GM12878 (cell line): ENCODE measurements around the gene CDYL. TPM values are rescaled to one million over a fixed set of nuclear protein-coding genes. Genes with fewer than 3 reads are reported as not detected.
A peak's percentile ranks its signal among the peaks of the same experiment; 100 is the strongest.

ENCODE experiments used
- ATAC-seq: fragments of 200-7000 bp; cut with Tn5 transposase; 3 replicates; pipeline ENCODE4 v1.9.1; 2020; ENCODE audit warnings: mild to moderate bottlenecking, moderate library complexity
- BruUV-seq: library from RNA; stranded (reverse); fragments of 400-500 nt; replicated peaks from 2 replicates; lab custom pipeline; 2021; lab: Mats Ljungman, UMichigan
- CTCF ChIA-PET: fragments of 300-600 bp; sonication (Branson Sonifier 250); formaldehyde crosslinking; extraction: SDS; loops from one replicate; lab custom pipeline; 2021; ENCODE audit warnings: inconsistent platforms; lab: Yijun Ruan, JAX
- POLR2A ChIA-PET: fragments of 350-600 bp; formaldehyde crosslinking; extraction: SDS; loops from one replicate; lab custom pipeline; 2021; ENCODE audit warnings: inconsistent platforms; lab: Charles Lee
- RAD21 ChIA-PET: fragments of 300-600 bp; sonication (Branson Sonifier 250); formaldehyde crosslinking; loops from one replicate; lab custom pipeline; 2023; ENCODE audit warnings: antibody characterized with exemption; ENCODE audit not compliant: unreplicated experiment; lab: Charles Lee
- SMC1A ChIA-PET: fragments of 300-600 bp; sonication (Branson Sonifier 250); formaldehyde crosslinking; loops from one replicate; lab custom pipeline; 2023; ENCODE audit not compliant: unreplicated experiment, uncharacterized antibody; lab: Charles Lee
- DNase-seq: peaks from one replicate; pipeline ENCODE4 v3.0.0-alpha.2; 2011; ENCODE audit warnings: low read depth, low spot score
- FAIRE-seq: peaks from 3 replicates; lab custom pipeline; 2011; peaks lifted over from hg19 to GRCh38; lab: Jason Lieb, UNC
- H2AFZ ChIP-seq: 2 replicates; pipeline ENCODE4 v1.6.0; 2011; ENCODE audit warnings: low read depth, low read length, control low read depth; ENCODE audit not compliant: control insufficient read depth
- H3K27ac ChIP-seq: 2 replicates; pipeline ENCODE4 v1.5.1; 2011; ENCODE audit warnings: control low read depth; ENCODE audit not compliant: control insufficient read depth, insufficient read depth
- H3K27me3 ChIP-seq, 2 experiments: replicated peaks in 1 of 2; 2 replicates each; pipeline versions ENCODE4 v1.6.0 to v1.6.1; 2011; ENCODE audit warnings: low read length in 1 of 2; ENCODE audit not compliant: control insufficient read depth in 2 of 2, insufficient read depth in 2 of 2
- H3K36me3 ChIP-seq, 2 experiments: 2 replicates each; pipeline ENCODE4 v1.5.1; 2011; ENCODE audit warnings: low read length in 1 of 2; ENCODE audit not compliant: control insufficient read depth in 2 of 2, insufficient read depth in 2 of 2
- H3K4me1 ChIP-seq: 2 replicates; pipeline ENCODE4 v1.6.1; 2011; ENCODE audit warnings: mild to moderate bottlenecking, low read length, moderate library complexity, mixed read lengths; ENCODE audit not compliant: control insufficient read depth, insufficient read depth
- H3K4me2 ChIP-seq: 2 replicates; pipeline ENCODE4 v1.6.0; 2011; ENCODE audit warnings: control low read depth; ENCODE audit not compliant: control insufficient read depth, insufficient read depth
- H3K4me3 ChIP-seq: fragments of 200-600 bp; sonication (generic); 2 replicates; pipeline ENCODE4 v1.5.1; 2016
- H3K79me2 ChIP-seq: 2 replicates; pipeline ENCODE4 v1.6.0; 2011; ENCODE audit warnings: low read length; ENCODE audit not compliant: control insufficient read depth, insufficient read depth
- H3K9ac ChIP-seq: 2 replicates; pipeline ENCODE4 v1.8.0; 2011; ENCODE audit warnings: low read length, control low read depth, mixed read lengths; ENCODE audit not compliant: control insufficient read depth, insufficient read depth
- H3K9me3 ChIP-seq: replicated peaks from 3 replicates; pipeline ENCODE4 v1.5.1; 2011; ENCODE audit warnings: mild to moderate bottlenecking, low read length; ENCODE audit not compliant: control insufficient read depth, insufficient read depth
- H4K20me1 ChIP-seq: 2 replicates; pipeline ENCODE4 v1.6.0; 2011; ENCODE audit not compliant: control insufficient read depth, insufficient read depth
- ASH2L ChIP-seq: fragments of 300-600, 200-600 bp; sonication (generic); IDR thresholded peaks from 2 replicates; pipeline ENCODE4 v1.6.1; 2017; ENCODE audit warnings: low read depth, mild to moderate bottlenecking, borderline replicate concordance
- ATF7 ChIP-seq: fragments of 450-650 bp; IDR thresholded peaks from 2 replicates; pipeline ENCODE4 v1.6.1; 2016; ENCODE audit warnings: low read depth, mild to moderate bottlenecking
- CBX5 ChIP-seq: sonication (generic); IDR thresholded peaks from 2 replicates; pipeline ENCODE4 v1.6.1; 2016; ENCODE audit warnings: low read depth, moderate library complexity, mild to moderate bottlenecking, inconsistent platforms
- CHD4 ChIP-seq: fragments of 200-600 bp; sonication (generic); IDR thresholded peaks from 2 replicates; pipeline ENCODE4 v1.6.1; 2016; ENCODE audit warnings: mild to moderate bottlenecking
- DPF2 ChIP-seq: fragments of 450-650 bp; IDR thresholded peaks from 2 replicates; pipeline ENCODE4 v1.6.1; 2017; ENCODE audit warnings: mild to moderate bottlenecking
- EED ChIP-seq: sonication (generic); IDR thresholded peaks from 2 replicates; pipeline ENCODE4 v1.6.1; 2016; ENCODE audit warnings: antibody characterized with exemption, low read depth
- FOXK2 ChIP-seq: fragments of 450-650 bp; IDR thresholded peaks from 2 replicates; pipeline ENCODE4 v1.6.1; 2017; ENCODE audit warnings: mild to moderate bottlenecking, moderate library complexity
- IKZF1 ChIP-seq: fragments of 450-650 bp; conservative IDR thresholded peaks from 2 replicates; pipeline ENCODE4 v1.6.1; 2017; ENCODE audit warnings: antibody characterized with exemption, mild to moderate bottlenecking
- JUND ChIP-seq: IDR thresholded peaks from 2 replicates; pipeline ENCODE4 v1.6.1; 2012; ENCODE audit warnings: low read depth, mild to moderate bottlenecking, low read length, improper control_type of control experiment, moderate library complexity
- KLF5 ChIP-seq: fragments of 450-650 bp; IDR thresholded peaks from 2 replicates; pipeline ENCODE4 v1.6.1; 2014; ENCODE audit warnings: mild to moderate bottlenecking; ENCODE audit not compliant: partially characterized antibody
- MXI1 ChIP-seq: fragments of 150-350 bp; IDR thresholded peaks from 2 replicates; pipeline ENCODE4 v1.6.1; 2011; ENCODE audit warnings: low read depth, mild to moderate bottlenecking, inconsistent platforms, low read length, improper control_type of control experiment
- NR2C1 ChIP-seq: fragments of 450-650 bp; IDR thresholded peaks from 2 replicates; pipeline ENCODE4 v1.6.1; 2017; ENCODE audit warnings: antibody characterized with exemption, mild to moderate bottlenecking, moderate library complexity
- NR2F1 ChIP-seq: fragments of 450-650 bp; conservative IDR thresholded peaks from 2 replicates; pipeline ENCODE4 v1.6.1; 2017; ENCODE audit warnings: mild to moderate bottlenecking
- POU2F2 ChIP-seq: IDR thresholded peaks from 3 replicates; pipeline ENCODE4 v1.6.1; 2011; ENCODE audit warnings: low read depth, mild to moderate bottlenecking, low read length, borderline replicate concordance
- SIX5 ChIP-seq: IDR thresholded peaks from 2 replicates; pipeline ENCODE4 v1.6.1; 2011; ENCODE audit warnings: mild to moderate bottlenecking, low read depth, low read length, moderate library complexity; ENCODE audit not compliant: severe bottlenecking
- SPI1 ChIP-seq: IDR thresholded peaks from 2 replicates; pipeline ENCODE4 v1.6.1; 2011; ENCODE audit warnings: low read depth, mild to moderate bottlenecking, low read length, moderate library complexity, borderline replicate concordance; ENCODE audit not compliant: insufficient read depth
- SUZ12 ChIP-seq: fragments of 200-600 bp; sonication (generic); IDR thresholded peaks from one replicate; pipeline ENCODE4 v1.6.1; 2018; ENCODE audit warnings: antibody characterized with exemption, mild to moderate bottlenecking; ENCODE audit not compliant: unreplicated experiment
- TCF12 ChIP-seq: IDR thresholded peaks from 2 replicates; pipeline ENCODE4 v1.6.1; 2011; ENCODE audit warnings: low read depth, mild to moderate bottlenecking, low read length
- ZNF217 ChIP-seq: fragments of 450-650 bp; IDR thresholded peaks from 2 replicates; pipeline ENCODE4 v1.6.1; 2017; ENCODE audit warnings: antibody characterized with exemption, mild to moderate bottlenecking
- ZSCAN29 ChIP-seq: fragments of 450-650 bp; IDR thresholded peaks from 2 replicates; pipeline ENCODE4 v1.6.1; 2017; ENCODE audit warnings: mild to moderate bottlenecking, moderate library complexity
- WGBS: methylation state at CpG from one replicate; pipeline ENCODE4 v1.1.6; 2016; ENCODE audit warnings: low lambda C conversion rate; ENCODE audit not compliant: insufficient replicate concordance, insufficient coverage; ENCODE audit errors: missing lambda C conversion rate; 5-methylcytosine and 5-hydroxymethylcytosine counted together
- in situ Hi-C: fragments of 300-500 bp; cut with MboI; formaldehyde crosslinking; loops from 9 replicates; pipeline ENCODE4 v1.14.3; 2018; ENCODE audit warnings: mixed read lengths
- intact Hi-C: fragments of 100-400 bp; cut with micrococcal nuclease; formaldehyde crosslinking; loops from one replicate; pipeline ENCODE4 v1.14.2; 2022; ENCODE audit not compliant: unreplicated experiment
- polyA plus RNA-seq, 11 experiments: library from polyadenylated mRNA; depleted of rRNA in 4 of 11; unstranded in 6 of 11; stranded (reverse) in 5 of 11; fragments of >200 nt; fragmentation: Nextera tagmentation in 4 of 11; fragmentation: Illumina TruSeq in 1 of 11; extraction: Ambion mirVana in 4 of 11; extraction: Trizol in 1 of 11; gene quantifications; 1 replicate in 1 of 11; 2 replicates in 10 of 11; pipeline versions ENCODE4 v1.2.1 to v1.2.3, GENCODE V29; 2011 to 2016; ENCODE audit warnings: inconsistent platforms in 2 of 11, missing spikeins in 2 of 11, low read depth in 1 of 11
- total RNA-seq, 4 experiments: library from RNA; depleted of rRNA in 3 of 4; stranded (reverse); fragments of >200 nt in 3 of 4; fragmentation: Illumina TruSeq in 1 of 4; extraction: Trizol in 1 of 4; gene quantifications; 2 replicates each; pipeline versions ENCODE4 v1.2.1 to v1.2.3, GENCODE V29; 2013 to 2021
- TF ChIP-seq, protein P1 (sequence below): fragments of 450-650 bp; IDR thresholded peaks from 2 replicates; pipeline ENCODE4 v1.6.1; 2017; ENCODE audit warnings: antibody characterized with exemption, mild to moderate bottlenecking, moderate library complexity
- TF ChIP-seq, protein P2 (sequence below): IDR thresholded peaks from 2 replicates; pipeline ENCODE4 v1.6.1; 2011; ENCODE audit warnings: borderline replicate concordance, low read depth, mild to moderate bottlenecking, moderate library complexity, mixed read lengths, low read length; ENCODE audit not compliant: insufficient read depth; ENCODE audit errors: extremely low read length

CDYL gene
- total and polyA plus RNA-seq, 10 of the 15 experiments (the other 5 are each of a cell fraction or from before 2014, with no cell fraction given): 9.3 to 61.2 (median 28.5) TPM

DNA sequence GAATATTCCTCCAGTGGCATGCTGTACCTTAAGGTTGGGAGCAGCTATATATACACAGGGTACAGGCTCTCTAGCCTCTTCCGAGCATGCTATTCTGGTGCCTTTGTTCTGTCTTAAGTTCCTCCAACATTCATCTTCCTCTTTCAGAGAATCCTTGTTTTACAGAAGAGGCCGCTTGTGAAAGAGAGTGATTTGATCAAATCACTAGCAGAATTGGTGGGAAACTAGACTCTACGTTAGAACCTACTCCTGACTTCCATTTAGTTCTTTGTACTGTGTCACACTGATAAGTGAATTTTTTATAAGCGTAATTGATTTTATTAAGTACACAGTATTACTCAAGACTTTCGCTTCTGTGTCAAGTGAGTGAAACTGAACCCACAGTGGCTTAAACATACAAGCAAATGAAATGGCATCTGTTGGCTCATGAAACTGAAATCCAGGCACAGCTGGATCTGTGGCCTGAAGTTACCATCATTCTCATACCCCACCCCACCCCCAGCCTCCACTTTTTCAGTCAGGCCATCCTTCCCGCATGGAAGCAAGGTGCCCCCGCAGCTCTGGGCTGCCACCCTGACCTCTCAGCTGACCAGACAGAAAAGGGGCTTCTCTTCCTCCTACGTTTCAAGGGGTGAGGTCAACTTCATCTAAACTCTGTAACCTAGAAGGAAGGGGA is 125.3 kb downstream of the CDYL start:
- Histone ChIP-seq H3K4me3 (peak overlapping the region; percentile 18; the same call in 1 of the 2 replicates), H3K9ac (peak overlapping the region; percentile 10; the same call in 1 of the 2 replicates), H3K4me1 (peaks cover 37% of the 10 kb centered on the region), H2AFZ (no peak overlapping the region), H4K20me1 (no peaks in the 10 kb centered on the region), H3K9me3 (peaks cover 1% of the 10 kb centered on the region; the same call in 1 of the 3 replicates), H3K4me2 (peak overlapping the region; percentile 73), H3K27ac (peak overlapping the region; percentile 76), H3K27me3 (no peaks in the 10 kb centered on the region), H3K36me3 (peaks cover 8 to 14% of the 10 kb centered on the region in 2 experiments; a peak in 3 of 4 replicates), H3K79me2 (peaks cover 25% of the 10 kb centered on the region)
- FAIRE-seq: peak; percentile 94
- ChIA-PET POLR2A (interaction anchor here (0.5 to 2.2 kb wide), 3 partner anchors 12 to 25 kb away, joined by 3 to 7 read pairs (median 3); no protein-coding TSS in a partner anchor), SMC1A (interaction anchor here (0.6 to 3.7 kb wide), 7 partner anchors 13 to 762 kb away, joined by 3 to 20 read pairs (median 3); no protein-coding TSS in a partner anchor), CTCF (interaction anchor here (0.6 to 1.0 kb wide), 2 partner anchors 53 kb away, joined by 3 read pairs; no protein-coding TSS in a partner anchor), RAD21 (interaction anchor here (1.0 to 1.7 kb wide), 2 partner anchors 90 to 121 kb away, joined by 3 to 5 read pairs; no protein-coding TSS in a partner anchor)
- peak; percentile 67 for DNase-seq
- intact Hi-C loops: loop anchor here (2.0 kb wide), 2 partner anchors 17 to 125 kb away; partner anchors contain the start of gene CDYL
- WGBS: 20% methylated on average over 8 of the region's 8 CpGs
- in situ Hi-C loops: no loop called here
- no TSS peak for BruUV-seq
- ATAC-seq: peak; percentile 93
- TF ChIP-seq CBX5: peak; percentile 82; the same call in 1 of the 2 replicates
- no peak for TF ChIP-seq SIX5
- TF ChIP-seq NR2C1: no peak
- TF ChIP-seq JUND: peak; percentile 40; the same call in 1 of the 2 replicates
- TF ChIP-seq ASH2L: no peak
- peak; percentile 81 for TF ChIP-seq DPF2
- peak; percentile 98 for TF ChIP-seq TCF12
- 0 out of 2 replicates have a peak, but pooled peaks have one; percentile 37 for TF ChIP-seq MXI1
- TF ChIP-seq POU2F2: peak; percentile 69; the same call in 1 of the 3 replicates
- peak; percentile 77 for TF ChIP-seq NR2F1
- TF ChIP-seq, protein P1, sequence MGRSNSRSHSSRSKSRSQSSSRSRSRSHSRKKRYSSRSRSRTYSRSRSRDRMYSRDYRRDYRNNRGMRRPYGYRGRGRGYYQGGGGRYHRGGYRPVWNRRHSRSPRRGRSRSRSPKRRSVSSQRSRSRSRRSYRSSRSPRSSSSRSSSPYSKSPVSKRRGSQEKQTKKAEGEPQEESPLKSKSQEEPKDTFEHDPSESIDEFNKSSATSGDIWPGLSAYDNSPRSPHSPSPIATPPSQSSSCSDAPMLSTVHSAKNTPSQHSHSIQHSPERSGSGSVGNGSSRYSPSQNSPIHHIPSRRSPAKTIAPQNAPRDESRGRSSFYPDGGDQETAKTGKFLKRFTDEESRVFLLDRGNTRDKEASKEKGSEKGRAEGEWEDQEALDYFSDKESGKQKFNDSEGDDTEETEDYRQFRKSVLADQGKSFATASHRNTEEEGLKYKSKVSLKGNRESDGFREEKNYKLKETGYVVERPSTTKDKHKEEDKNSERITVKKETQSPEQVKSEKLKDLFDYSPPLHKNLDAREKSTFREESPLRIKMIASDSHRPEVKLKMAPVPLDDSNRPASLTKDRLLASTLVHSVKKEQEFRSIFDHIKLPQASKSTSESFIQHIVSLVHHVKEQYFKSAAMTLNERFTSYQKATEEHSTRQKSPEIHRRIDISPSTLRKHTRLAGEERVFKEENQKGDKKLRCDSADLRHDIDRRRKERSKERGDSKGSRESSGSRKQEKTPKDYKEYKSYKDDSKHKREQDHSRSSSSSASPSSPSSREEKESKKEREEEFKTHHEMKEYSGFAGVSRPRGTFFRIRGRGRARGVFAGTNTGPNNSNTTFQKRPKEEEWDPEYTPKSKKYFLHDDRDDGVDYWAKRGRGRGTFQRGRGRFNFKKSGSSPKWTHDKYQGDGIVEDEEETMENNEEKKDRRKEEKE: no peak
- no peak for TF ChIP-seq ZSCAN29
- TF ChIP-seq, protein P2, sequence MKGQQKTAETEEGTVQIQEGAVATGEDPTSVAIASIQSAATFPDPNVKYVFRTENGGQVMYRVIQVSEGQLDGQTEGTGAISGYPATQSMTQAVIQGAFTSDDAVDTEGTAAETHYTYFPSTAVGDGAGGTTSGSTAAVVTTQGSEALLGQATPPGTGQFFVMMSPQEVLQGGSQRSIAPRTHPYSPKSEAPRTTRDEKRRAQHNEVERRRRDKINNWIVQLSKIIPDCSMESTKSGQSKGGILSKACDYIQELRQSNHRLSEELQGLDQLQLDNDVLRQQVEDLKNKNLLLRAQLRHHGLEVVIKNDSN: no peak
- TF ChIP-seq EED: peak; percentile 99
- no peak for TF ChIP-seq CHD4
- TF ChIP-seq FOXK2: no peak
- TF ChIP-seq IKZF1: peak; percentile 97
- TF ChIP-seq SPI1: no peak
- no peak for TF ChIP-seq KLF5
- TF ChIP-seq ZNF217: 0 out of 2 replicates have a peak, but pooled peaks have one; percentile 47
- no peak for TF ChIP-seq SUZ12
- peak; percentile 63 for TF ChIP-seq ATF7
